WI38 (cell line): ENCODE data around the gene ABRAXAS1.

ENCODE experiments used
- H3K4me3 ChIP-seq: 2 replicates; pipeline ENCODE4 v1.5.1; 2011; ENCODE audit warnings: low read depth, mild to moderate bottlenecking, control low read depth, low read length
- CTCF ChIP-seq: IDR thresholded peaks from 2 replicates; pipeline ENCODE4 v1.5.1; 2012; ENCODE audit warnings: low read depth, mild to moderate bottlenecking, control low read depth, low read length

The ABRAXAS1 gene

DNA sequence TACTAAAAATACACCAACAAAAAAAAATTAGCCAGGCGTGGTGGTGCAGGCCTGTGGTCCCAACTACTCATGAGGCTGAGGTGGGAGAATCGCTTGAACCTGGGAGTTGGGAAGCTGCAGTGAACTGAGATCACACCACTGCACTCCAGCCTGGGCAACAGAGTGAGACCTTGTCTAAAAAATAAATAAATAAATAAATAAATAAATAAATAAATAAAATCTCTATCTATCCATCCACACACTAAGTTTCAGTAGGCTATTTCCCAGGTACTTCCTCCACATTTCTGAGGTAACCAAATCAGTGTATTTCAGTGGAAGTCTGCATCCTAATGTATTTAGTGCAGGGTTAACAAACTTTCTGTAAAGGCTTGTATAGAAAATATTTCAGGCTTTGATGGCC is 10.9 kb downstream of the ABRAXAS1 start:
- no peak for TF ChIP-seq CTCF
- no peak overlapping the region for H3K4me3 ChIP-seq

GRCh38 chr4:83473423-83473822 is 11.5 kb downstream of the ABRAXAS1 start:
- TF ChIP-seq CTCF: no peak
- H3K4me3 ChIP-seq: no peak overlapping the region

DNA sequence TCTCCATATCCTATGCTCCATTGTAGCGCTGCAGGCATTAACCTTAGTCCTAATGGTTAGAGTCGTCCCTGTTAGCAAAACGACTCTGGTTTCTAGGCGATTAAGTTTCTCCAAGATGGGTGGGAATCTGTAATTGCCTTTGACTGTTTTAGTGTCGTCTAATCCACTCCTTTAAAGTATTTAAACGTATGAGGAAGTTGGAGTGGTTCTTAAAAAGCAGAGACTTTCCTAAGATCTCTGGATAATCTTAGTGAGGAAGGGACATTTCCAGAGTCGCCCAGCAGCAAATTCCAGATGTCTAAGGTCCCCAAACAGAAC is 28.8 kb downstream of the ABRAXAS1 start:
- TF ChIP-seq CTCF: no peak
- peak overlapping the region; percentile 99 for H3K4me3 ChIP-seq

- TF ChIP-seq CTCF: 0 out of 2 replicates have a peak, but pooled peaks have one; percentile 6
- peak within 1 kb of the TSS; percentile 99 for H3K4me3 ChIP-seq
These were observed 29.4 kb downstream of the ABRAXAS1 start, which contains the start of the genes HELQ and MRPS18C for GRCh38 chr4:83455281-83456183. Gene HELQ, minus strand, starts transcription at chr4:83455823. Its CDS starts 130 bp downstream, at chr4:83455693. Gene MRPS18C, plus strand, starts transcription at chr4:83456058. Its CDS starts 20 bp downstream, at chr4:83456078.

GRCh38 chr4:83454686-83455085 is 30.2 kb downstream of the ABRAXAS1 start:
- peak overlapping the region; percentile 99 for H3K4me3 ChIP-seq
- TF ChIP-seq CTCF: no peak

GRCh38 chr4:83449009-83449408 is 35.9 kb downstream of the ABRAXAS1 start:
- no peak for TF ChIP-seq CTCF
- no peak overlapping the region for H3K4me3 ChIP-seq

DNA sequence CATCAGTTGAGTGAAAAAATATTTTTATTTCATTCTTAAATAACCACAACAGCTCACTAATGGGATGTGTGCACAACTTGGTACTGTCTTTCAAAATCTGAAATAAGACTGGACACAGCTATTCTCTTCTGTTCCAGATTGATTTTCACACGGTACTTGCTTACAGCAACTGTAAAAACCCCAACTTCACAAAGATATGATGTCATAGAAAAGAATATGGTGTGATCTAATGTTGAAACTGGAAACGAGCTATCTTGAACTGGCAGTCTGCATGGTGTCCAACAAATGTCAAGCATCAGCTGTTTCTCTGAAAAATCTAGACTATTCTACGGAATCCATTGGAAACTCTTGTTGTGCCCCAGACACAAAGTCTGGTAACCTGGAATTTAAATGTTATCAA is 44.0 kb downstream of the ABRAXAS1 start:
- no peak overlapping the region for H3K4me3 ChIP-seq
- TF ChIP-seq CTCF: no peak
